GM23338 (cell line): ENCODE measurements around the gene CPLX1. TPM values are rescaled to one million over a fixed set of nuclear protein-coding genes. Genes with fewer than 3 reads are reported as not detected.

Experiments used
- ATAC-seq: fragments of 200-7000 bp; cut with Tn5 transposase; 3 replicates; pipeline ENCODE4 v1.9.1; 2020
- DNase-seq: peaks from one replicate; pipeline ENCODE4 v3.0.0-alpha.2; 2015; ENCODE audit warnings: low spot score
- H2AFZ ChIP-seq: fragments of 200-600 bp; sonication (generic); 2 replicates; pipeline ENCODE4 v1.8.0; 2016; ENCODE audit warnings: antibody characterized with exemption, mild to moderate bottlenecking, moderate library complexity
- H3F3A ChIP-seq: fragments of 200-600 bp; sonication (generic); replicated peaks from 2 replicates; pipeline ENCODE4 v1.8.0; 2017; ENCODE audit warnings: antibody characterized with exemption, mixed run types, low read depth
- H3K27ac ChIP-seq: fragments of 200-600 bp; sonication (generic); 2 replicates; pipeline ENCODE4 v1.6.1; 2016; ENCODE audit warnings: low read depth
- H3K27me3 ChIP-seq: fragments of 200-600 bp; sonication (generic); 2 replicates; pipeline ENCODE4 v1.8.0; 2016; ENCODE audit warnings: mild to moderate bottlenecking, mixed run types, moderate library complexity; ENCODE audit not compliant: insufficient read depth
- H3K36me3 ChIP-seq: fragments of 200-600 bp; sonication (generic); 2 replicates; pipeline ENCODE4 v1.8.0; 2016; ENCODE audit warnings: mild to moderate bottlenecking; ENCODE audit not compliant: insufficient read depth
- H3K4me1 ChIP-seq: fragments of 200-600 bp; sonication (generic); 2 replicates; pipeline ENCODE4 v1.8.0; 2016; ENCODE audit warnings: mild to moderate bottlenecking, moderate library complexity; ENCODE audit not compliant: insufficient read depth
- H3K4me2 ChIP-seq: fragments of 200-600 bp; sonication (generic); 2 replicates; pipeline ENCODE4 v1.7.1; 2017; ENCODE audit warnings: mixed run types
- H3K4me3 ChIP-seq: fragments of 200-600 bp; sonication (generic); 2 replicates; pipeline ENCODE4 v1.6.1; 2016; ENCODE audit warnings: mixed run types
- H3K79me2 ChIP-seq: fragments of 200-600 bp; sonication (generic); replicated peaks from 2 replicates; pipeline ENCODE4 v1.8.0; 2017; ENCODE audit warnings: mild to moderate bottlenecking; ENCODE audit not compliant: insufficient read depth
- H3K9me2 ChIP-seq: fragments of 200-600 bp; sonication (generic); 2 replicates; pipeline ENCODE4 v1.8.0; 2017; ENCODE audit not compliant: insufficient read depth
- H4K20me1 ChIP-seq: fragments of 200-600 bp; sonication (generic); replicated peaks from 2 replicates; pipeline ENCODE4 v1.8.0; 2017; ENCODE audit warnings: mild to moderate bottlenecking; ENCODE audit not compliant: insufficient read depth
- H3K27ac Mint-ChIP-seq: 2 replicates; pipeline ENCODE4 v1.8.0; 2020; ENCODE audit warnings: inconsistent platforms, mild to moderate bottlenecking, moderate library complexity, mixed read lengths
- H3K27me3 Mint-ChIP-seq: 3 replicates; pipeline ENCODE4 v1.8.0; 2022; ENCODE audit warnings: low read depth, mild to moderate bottlenecking, moderate library complexity, mixed read lengths, inconsistent platforms; ENCODE audit not compliant: insufficient read depth, poor library complexity
- H3K36me3 Mint-ChIP-seq: 3 replicates; pipeline ENCODE4 v1.8.0; 2021; ENCODE audit warnings: low read depth, mild to moderate bottlenecking, inconsistent platforms, moderate library complexity, mixed read lengths
- H3K4me1 Mint-ChIP-seq: 3 replicates; pipeline ENCODE4 v1.8.0; 2020; ENCODE audit warnings: mild to moderate bottlenecking, inconsistent platforms, mixed read lengths
- H3K4me3 Mint-ChIP-seq: 3 replicates; pipeline ENCODE4 v1.8.0; 2021; ENCODE audit warnings: moderate library complexity, mild to moderate bottlenecking, inconsistent platforms, mixed read lengths
- H3K9me3 Mint-ChIP-seq: 3 replicates; pipeline ENCODE4 v1.8.0; 2020; ENCODE audit warnings: moderate library complexity, mild to moderate bottlenecking, inconsistent platforms, mixed read lengths
- CREB1 ChIP-seq: fragments of 250-450 bp; sonication (Bioruptor Pico); IDR thresholded peaks from 2 replicates; pipeline ENCODE4 v1.5.0; 2020; ENCODE audit warnings: low read depth, mild to moderate bottlenecking, moderate library complexity
- CTCF ChIP-seq, 2 experiments: fragments of 200-600 bp in 1 of 2; sonication (generic) in 1 of 2; conservative IDR thresholded peaks; 2 replicates each; pipeline versions ENCODE4 v1.5.1 to v1.6.1; 2016 to 2017; ENCODE audit warnings: antibody characterized with exemption in 2 of 2, low read depth in 2 of 2, mild to moderate bottlenecking in 2 of 2, moderate library complexity in 1 of 2
- JUNB ChIP-seq: IDR thresholded peaks from one replicate; pipeline ENCODE4 v1.6.1; 2016; ENCODE audit warnings: antibody characterized with exemption; ENCODE audit not compliant: unreplicated experiment
- POLR2AphosphoS5 ChIP-seq: IDR thresholded peaks from 2 replicates; pipeline ENCODE4 v1.6.1; 2016; ENCODE audit warnings: antibody characterized with exemption, low read depth
- STAT1 ChIP-seq: IDR thresholded peaks from one replicate; pipeline ENCODE4 v1.6.1; 2016; ENCODE audit warnings: antibody characterized with exemption; ENCODE audit not compliant: unreplicated experiment
- ZNF114 ChIP-seq: fragments of 250-450 bp; sonication (Bioruptor Pico); IDR thresholded peaks from 2 replicates; pipeline ENCODE4 v1.5.0; 2020; ENCODE audit warnings: mild to moderate bottlenecking, moderate library complexity
- ZNF331 ChIP-seq: fragments of 250-450 bp; sonication (Bioruptor Pico); IDR thresholded peaks from 2 replicates; pipeline ENCODE4 v1.5.0; 2020; ENCODE audit warnings: low read depth, mild to moderate bottlenecking, moderate library complexity
- ZNF462 ChIP-seq: fragments of 250-450 bp; sonication (Bioruptor Pico); IDR thresholded peaks from 2 replicates; pipeline ENCODE4 v1.5.0; 2020; ENCODE audit warnings: mild to moderate bottlenecking, moderate library complexity
- polyA plus RNA-seq: library from polyadenylated mRNA; unstranded; fragments of >200 nt; fragmentation: Nextera tagmentation; extraction: Ambion mirVana; gene quantifications from 2 replicates; pipeline ENCODE4 v1.2.1, GENCODE V29; 2016
- total RNA-seq: library from RNA; depleted of rRNA; stranded (reverse); fragments of >200 nt; shearing (Covaris generic); gene quantifications from 2 replicates; pipeline ENCODE4 v1.2.3, GENCODE V29; 2014
- TF ChIP-seq, protein P1 (sequence below): IDR thresholded peaks from one replicate; pipeline ENCODE4 v1.6.1; 2018; ENCODE audit warnings: antibody characterized with exemption; ENCODE audit not compliant: unreplicated experiment

The CPLX1 gene
- total and polyA plus RNA-seq, 2 experiments from 2014 or later: 0.86 to 0.97 TPM

GRCh38 chr4:766152-766515 lies 59.8 kb downstream of the CPLX1 start (continued):
- TF ChIP-seq ZNF462 (CRISPR knock-in tag) (no peak), ZNF331 (CRISPR knock-in tag) (no peak), STAT1 (no peak), CTCF (conservative IDR thresholded peaks at IDR 0.05; ENCODE audit: low read depth in 2 of 2) (no peak)

DNA sequence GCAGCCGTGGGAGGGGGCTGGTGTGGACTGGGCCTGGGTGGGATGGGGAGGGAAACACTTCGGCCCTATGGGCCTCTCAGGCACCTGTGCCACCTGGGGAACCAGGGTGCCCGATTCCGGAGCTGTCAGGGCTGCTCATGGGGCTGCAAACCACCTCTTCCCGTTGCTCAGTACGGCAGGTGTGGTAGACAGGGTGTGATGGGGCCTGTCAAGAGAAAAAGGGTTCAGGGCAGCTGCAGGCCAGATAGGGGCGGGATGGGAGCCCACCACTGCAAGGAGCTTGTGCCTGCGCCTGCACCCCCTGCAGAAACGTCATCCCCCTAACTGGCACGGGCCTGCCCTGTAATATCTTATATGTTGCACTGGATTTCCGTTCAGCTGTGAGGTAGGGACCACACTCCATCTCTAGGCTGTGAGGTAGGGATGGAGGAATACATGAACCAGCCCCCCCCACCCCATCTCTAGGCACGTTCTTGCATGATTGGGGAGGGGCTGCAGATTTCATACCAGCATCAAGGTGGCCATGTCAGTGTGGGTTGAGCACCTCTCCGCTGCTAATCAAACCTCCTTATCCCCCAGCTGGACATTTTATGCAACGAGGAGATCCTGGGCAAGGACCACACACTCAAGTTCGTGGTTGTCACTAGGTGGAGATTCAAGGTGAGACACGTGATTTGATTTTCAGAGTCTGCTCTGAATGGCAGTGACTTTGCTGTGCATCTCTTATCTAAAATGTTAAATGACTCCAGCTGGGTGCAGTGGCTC lies 61.3 kb downstream of the CPLX1 start:
- H3K9me2 ChIP-seq: no peaks in the 10 kb centered on the region
- no peak overlapping the region for H3K4me2 ChIP-seq
- no peaks in the 10 kb centered on the region for H3K27me3 ChIP-seq
- peaks cover 13% of the 10 kb centered on the region for H3K4me1 ChIP-seq
- Mint-ChIP-seq H3K36me3 (peaks cover 83% of the 10 kb centered on the region), H3K27ac (no peak overlapping the region), H3K4me1 (peaks cover 28% of the 10 kb centered on the region), H3K9me3 (peaks cover 17% of the 10 kb centered on the region), H3K27me3 (peaks cover 25% of the 10 kb centered on the region), H3K4me3 (no peak overlapping the region)
- ATAC-seq (no peak), DNase-seq (no peak)
- H3K27ac ChIP-seq: no peak overlapping the region; the same call in 1 of the 2 replicates
- no peak overlapping the region for H3K4me3 ChIP-seq
- peaks cover 32% of the 10 kb centered on the region for H3F3A ChIP-seq
- no peaks in the 10 kb centered on the region; the same call in 1 of the 2 replicates for H3K79me2 ChIP-seq
- H2AFZ ChIP-seq: no peak overlapping the region
- peaks cover 9% of the 10 kb centered on the region for H3K36me3 ChIP-seq
- peaks cover 42% of the 10 kb centered on the region for H4K20me1 ChIP-seq
- TF ChIP-seq ZNF331 (CRISPR knock-in tag) (no peak), JUNB (no peak), POLR2AphosphoS5 (peak; percentile 38; the same call in 1 of the 2 replicates), ZNF114 (no peak), CREB1 (CRISPR knock-in tag) (no peak), CTCF (conservative IDR thresholded peaks at IDR 0.05; ENCODE audit: low read depth in 2 of 2) (no peak)
- TF ChIP-seq, protein P1, sequence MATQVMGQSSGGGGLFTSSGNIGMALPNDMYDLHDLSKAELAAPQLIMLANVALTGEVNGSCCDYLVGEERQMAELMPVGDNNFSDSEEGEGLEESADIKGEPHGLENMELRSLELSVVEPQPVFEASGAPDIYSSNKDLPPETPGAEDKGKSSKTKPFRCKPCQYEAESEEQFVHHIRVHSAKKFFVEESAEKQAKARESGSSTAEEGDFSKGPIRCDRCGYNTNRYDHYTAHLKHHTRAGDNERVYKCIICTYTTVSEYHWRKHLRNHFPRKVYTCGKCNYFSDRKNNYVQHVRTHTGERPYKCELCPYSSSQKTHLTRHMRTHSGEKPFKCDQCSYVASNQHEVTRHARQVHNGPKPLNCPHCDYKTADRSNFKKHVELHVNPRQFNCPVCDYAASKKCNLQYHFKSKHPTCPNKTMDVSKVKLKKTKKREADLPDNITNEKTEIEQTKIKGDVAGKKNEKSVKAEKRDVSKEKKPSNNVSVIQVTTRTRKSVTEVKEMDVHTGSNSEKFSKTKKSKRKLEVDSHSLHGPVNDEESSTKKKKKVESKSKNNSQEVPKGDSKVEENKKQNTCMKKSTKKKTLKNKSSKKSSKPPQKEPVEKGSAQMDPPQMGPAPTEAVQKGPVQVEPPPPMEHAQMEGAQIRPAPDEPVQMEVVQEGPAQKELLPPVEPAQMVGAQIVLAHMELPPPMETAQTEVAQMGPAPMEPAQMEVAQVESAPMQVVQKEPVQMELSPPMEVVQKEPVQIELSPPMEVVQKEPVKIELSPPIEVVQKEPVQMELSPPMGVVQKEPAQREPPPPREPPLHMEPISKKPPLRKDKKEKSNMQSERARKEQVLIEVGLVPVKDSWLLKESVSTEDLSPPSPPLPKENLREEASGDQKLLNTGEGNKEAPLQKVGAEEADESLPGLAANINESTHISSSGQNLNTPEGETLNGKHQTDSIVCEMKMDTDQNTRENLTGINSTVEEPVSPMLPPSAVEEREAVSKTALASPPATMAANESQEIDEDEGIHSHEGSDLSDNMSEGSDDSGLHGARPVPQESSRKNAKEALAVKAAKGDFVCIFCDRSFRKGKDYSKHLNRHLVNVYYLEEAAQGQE: no peak
